C4-2B (cell line): ENCODE data around the gene PHF8.

Experiments
- ZFX ChIP-seq: fragments of 450-650 bp; IDR thresholded peaks from 2 replicates; pipeline ENCODE4 v1.6.1; 2017
- TF ChIP-seq, protein P1 (sequence below): fragments of 450-650 bp; conservative IDR thresholded peaks from 2 replicates; pipeline ENCODE4 v1.5.1; 2017; ENCODE audit warnings: mild to moderate bottlenecking

DNA sequence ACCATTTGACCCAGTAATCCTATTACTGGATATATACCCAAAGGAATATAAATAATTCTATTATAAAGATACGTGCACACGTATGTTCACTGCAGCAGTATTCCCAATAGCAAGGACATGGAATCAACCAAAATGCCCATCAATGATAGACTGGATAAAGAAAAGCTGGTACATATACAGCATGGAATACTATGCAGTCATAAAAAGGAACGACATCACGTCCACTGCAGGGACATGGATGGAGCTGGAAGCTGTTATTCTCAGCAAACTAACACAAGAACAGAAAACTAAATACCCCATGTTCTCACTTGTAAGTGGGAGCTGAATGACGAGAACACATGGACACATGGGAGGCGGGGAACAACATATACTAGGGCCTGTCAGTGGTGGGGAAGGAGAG, 69.7 kb downstream of the PHF8 start:
- TF ChIP-seq, protein P1, sequence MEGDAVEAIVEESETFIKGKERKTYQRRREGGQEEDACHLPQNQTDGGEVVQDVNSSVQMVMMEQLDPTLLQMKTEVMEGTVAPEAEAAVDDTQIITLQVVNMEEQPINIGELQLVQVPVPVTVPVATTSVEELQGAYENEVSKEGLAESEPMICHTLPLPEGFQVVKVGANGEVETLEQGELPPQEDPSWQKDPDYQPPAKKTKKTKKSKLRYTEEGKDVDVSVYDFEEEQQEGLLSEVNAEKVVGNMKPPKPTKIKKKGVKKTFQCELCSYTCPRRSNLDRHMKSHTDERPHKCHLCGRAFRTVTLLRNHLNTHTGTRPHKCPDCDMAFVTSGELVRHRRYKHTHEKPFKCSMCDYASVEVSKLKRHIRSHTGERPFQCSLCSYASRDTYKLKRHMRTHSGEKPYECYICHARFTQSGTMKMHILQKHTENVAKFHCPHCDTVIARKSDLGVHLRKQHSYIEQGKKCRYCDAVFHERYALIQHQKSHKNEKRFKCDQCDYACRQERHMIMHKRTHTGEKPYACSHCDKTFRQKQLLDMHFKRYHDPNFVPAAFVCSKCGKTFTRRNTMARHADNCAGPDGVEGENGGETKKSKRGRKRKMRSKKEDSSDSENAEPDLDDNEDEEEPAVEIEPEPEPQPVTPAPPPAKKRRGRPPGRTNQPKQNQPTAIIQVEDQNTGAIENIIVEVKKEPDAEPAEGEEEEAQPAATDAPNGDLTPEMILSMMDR, result no peak
- no peak for TF ChIP-seq ZFX
